Ishikawa (cell line): Measurements from ENCODE around the gene SLCO1A2.

Experiments
- CEBPB ChIP-seq: IDR thresholded peaks from 2 replicates; pipeline ENCODE4 v1.6.1; 2012
- CREB1 ChIP-seq: IDR thresholded peaks from 2 replicates; pipeline ENCODE4 v1.6.1; 2012; ENCODE audit warnings: low read depth
- EGR1 ChIP-seq: IDR thresholded peaks from 2 replicates; pipeline ENCODE4 v1.6.1; 2012
- EP300 ChIP-seq: IDR thresholded peaks from 2 replicates; pipeline ENCODE4 v1.6.1; 2012; ENCODE audit warnings: borderline replicate concordance
- FOXM1 ChIP-seq: IDR thresholded peaks from 2 replicates; pipeline ENCODE4 v1.6.1; 2012; ENCODE audit warnings: low read depth, borderline replicate concordance
- NFIC ChIP-seq: IDR thresholded peaks from 2 replicates; pipeline ENCODE4 v1.6.1; 2012
- RAD21 ChIP-seq: IDR thresholded peaks from 2 replicates; pipeline ENCODE4 v1.6.1; 2012; ENCODE audit warnings: low read depth
- TAF1 ChIP-seq: IDR thresholded peaks from 2 replicates; pipeline ENCODE4 v1.6.1; 2012; ENCODE audit warnings: low read depth, mild to moderate bottlenecking
- TCF12 ChIP-seq: IDR thresholded peaks from 2 replicates; pipeline ENCODE4 v1.6.1; 2012; ENCODE audit warnings: low read depth
- TEAD4 ChIP-seq: IDR thresholded peaks from 2 replicates; pipeline ENCODE4 v1.6.1; 2012
- YY1 ChIP-seq: IDR thresholded peaks from 2 replicates; pipeline ENCODE4 v1.6.1; 2012; ENCODE audit warnings: low read depth
- ZBTB7A ChIP-seq: IDR thresholded peaks from 2 replicates; pipeline ENCODE4 v1.6.1; 2012; ENCODE audit warnings: low read depth
- TF ChIP-seq, protein P1 (sequence below): IDR thresholded peaks from 2 replicates; pipeline ENCODE4 v1.6.1; 2012
- TF ChIP-seq, protein P2 (sequence below): IDR thresholded peaks from 2 replicates; pipeline ENCODE4 v1.6.1; 2012
- TF ChIP-seq, protein P3 (sequence below): IDR thresholded peaks from 2 replicates; pipeline ENCODE4 v1.6.1; 2012; ENCODE audit warnings: low read depth, mild to moderate bottlenecking

SLCO1A2 gene

DNA sequence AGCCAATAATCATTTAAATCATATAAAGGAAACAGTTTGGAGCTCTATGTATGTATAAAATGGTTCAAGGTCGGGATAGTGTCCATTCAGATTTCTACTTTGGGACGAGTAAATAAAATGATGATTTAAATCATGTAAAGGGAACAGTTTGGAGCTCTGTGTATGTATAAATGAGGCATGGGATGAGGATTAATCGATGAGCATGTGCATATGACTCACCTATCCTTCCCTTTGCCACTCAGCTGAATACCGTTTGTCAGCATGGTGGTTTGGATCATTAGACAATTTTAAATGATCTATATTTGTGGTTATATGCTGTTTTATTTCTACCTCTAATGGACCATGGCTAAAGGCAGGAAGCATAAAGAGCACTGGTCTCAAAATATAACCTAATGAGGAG, 7.1 kb upstream of the SLCO1A2 start:
- TF ChIP-seq ZBTB7A, result no peak
- TF ChIP-seq NFIC, result no peak
- TF ChIP-seq, protein P1, sequence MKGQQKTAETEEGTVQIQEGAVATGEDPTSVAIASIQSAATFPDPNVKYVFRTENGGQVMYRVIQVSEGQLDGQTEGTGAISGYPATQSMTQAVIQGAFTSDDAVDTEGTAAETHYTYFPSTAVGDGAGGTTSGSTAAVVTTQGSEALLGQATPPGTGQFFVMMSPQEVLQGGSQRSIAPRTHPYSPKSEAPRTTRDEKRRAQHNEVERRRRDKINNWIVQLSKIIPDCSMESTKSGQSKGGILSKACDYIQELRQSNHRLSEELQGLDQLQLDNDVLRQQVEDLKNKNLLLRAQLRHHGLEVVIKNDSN, result no peak
- no peak for TF ChIP-seq CEBPB
- TF ChIP-seq RAD21, result no peak
- TF ChIP-seq FOXM1, result no peak
- no peak for TF ChIP-seq YY1
- TF ChIP-seq, protein P2, sequence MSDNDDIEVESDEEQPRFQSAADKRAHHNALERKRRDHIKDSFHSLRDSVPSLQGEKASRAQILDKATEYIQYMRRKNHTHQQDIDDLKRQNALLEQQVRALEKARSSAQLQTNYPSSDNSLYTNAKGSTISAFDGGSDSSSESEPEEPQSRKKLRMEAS, result no peak
- TF ChIP-seq EP300, result no peak

DNA sequence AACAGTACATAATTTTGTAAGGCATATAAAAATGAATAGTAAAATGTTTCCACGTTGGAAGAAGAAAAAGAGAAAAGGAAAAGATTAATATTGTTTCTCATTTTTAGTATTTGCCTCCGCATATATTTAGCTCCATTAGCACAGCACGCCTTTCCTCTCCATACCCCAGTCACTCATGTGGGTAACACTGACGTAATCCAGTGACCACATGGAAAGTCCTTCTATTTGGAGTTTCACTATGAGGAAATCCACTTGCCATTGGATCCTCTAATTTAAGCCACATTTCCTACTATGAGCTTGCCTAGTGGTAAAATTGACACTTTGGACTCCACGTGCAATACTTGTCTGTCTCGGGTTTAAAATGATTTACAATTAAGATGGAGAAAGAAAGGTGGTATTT, 5.7 kb upstream of the SLCO1A2 start:
- TF ChIP-seq CREB1 (no peak), TEAD4 (no peak), FOXM1 (no peak), TCF12 (no peak), YY1 (no peak)
- TF ChIP-seq, protein P2, result no peak

DNA sequence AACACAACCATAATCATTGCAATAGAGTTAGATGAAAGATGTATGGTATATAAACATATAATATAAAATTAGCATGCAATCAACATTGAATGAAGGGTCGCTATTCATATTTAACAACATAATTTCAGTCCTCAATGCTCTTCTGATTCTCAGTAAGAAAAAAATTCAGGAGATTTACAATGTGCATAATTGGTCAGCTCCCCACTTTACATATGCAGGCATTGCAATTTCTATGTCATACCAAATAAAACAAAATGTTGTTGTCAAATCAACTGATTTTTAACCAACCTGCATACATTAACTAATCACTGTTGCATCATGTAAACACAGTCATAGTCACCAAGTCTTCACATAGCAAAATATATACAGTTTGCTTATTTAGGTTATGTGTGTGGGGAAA, 5.2 kb upstream of the SLCO1A2 start:
- TF ChIP-seq TCF12, result no peak
- TF ChIP-seq, protein P1, result no peak
- no peak for TF ChIP-seq ZBTB7A
- no peak for TF ChIP-seq EGR1
- no peak for TF ChIP-seq CEBPB
- TF ChIP-seq, protein P2, result no peak
- no peak for TF ChIP-seq TEAD4
- no peak for TF ChIP-seq CREB1
- TF ChIP-seq TAF1, result no peak
- TF ChIP-seq, protein P3, sequence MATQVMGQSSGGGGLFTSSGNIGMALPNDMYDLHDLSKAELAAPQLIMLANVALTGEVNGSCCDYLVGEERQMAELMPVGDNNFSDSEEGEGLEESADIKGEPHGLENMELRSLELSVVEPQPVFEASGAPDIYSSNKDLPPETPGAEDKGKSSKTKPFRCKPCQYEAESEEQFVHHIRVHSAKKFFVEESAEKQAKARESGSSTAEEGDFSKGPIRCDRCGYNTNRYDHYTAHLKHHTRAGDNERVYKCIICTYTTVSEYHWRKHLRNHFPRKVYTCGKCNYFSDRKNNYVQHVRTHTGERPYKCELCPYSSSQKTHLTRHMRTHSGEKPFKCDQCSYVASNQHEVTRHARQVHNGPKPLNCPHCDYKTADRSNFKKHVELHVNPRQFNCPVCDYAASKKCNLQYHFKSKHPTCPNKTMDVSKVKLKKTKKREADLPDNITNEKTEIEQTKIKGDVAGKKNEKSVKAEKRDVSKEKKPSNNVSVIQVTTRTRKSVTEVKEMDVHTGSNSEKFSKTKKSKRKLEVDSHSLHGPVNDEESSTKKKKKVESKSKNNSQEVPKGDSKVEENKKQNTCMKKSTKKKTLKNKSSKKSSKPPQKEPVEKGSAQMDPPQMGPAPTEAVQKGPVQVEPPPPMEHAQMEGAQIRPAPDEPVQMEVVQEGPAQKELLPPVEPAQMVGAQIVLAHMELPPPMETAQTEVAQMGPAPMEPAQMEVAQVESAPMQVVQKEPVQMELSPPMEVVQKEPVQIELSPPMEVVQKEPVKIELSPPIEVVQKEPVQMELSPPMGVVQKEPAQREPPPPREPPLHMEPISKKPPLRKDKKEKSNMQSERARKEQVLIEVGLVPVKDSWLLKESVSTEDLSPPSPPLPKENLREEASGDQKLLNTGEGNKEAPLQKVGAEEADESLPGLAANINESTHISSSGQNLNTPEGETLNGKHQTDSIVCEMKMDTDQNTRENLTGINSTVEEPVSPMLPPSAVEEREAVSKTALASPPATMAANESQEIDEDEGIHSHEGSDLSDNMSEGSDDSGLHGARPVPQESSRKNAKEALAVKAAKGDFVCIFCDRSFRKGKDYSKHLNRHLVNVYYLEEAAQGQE, result no peak
- no peak for TF ChIP-seq NFIC
- TF ChIP-seq RAD21, result no peak
- TF ChIP-seq EP300, result no peak
- no peak for TF ChIP-seq FOXM1
- no peak for TF ChIP-seq YY1

DNA sequence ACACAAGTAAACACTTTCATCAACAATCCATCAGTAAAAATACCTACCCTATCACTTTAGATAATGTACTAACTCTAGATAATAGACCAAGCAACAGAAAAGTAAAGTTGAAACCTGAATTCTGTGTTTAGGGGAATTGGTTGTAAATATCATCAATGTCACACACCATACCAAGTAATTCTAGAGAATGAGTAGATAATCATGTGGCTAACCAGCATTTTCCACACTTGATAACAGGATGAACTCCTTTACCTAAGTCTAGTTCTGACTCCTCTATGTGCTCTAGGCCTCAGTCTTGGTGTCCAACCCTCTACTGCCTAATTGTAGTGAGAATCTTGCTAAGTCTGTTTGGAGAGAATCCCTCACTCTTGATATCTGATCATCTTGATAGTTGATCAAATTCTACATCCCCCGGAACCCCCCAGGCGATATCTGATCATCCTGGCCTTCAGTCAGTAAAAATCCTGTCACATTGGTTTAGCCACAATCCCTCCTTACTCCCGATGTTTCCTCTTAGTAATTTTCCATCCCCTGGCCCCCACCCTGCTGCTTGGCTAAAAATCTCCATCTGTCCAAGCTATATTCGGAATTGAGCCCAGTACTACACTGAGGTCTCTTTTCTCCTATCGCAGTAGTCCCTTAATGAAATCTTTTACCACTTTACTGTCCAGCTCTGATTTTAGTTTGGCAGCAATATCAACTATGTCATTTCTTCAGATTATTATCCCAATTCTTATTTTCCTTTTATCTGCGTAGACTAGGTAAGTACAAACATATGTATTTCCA, 3.4 kb upstream of the SLCO1A2 start:
- no peak for TF ChIP-seq TCF12
- TF ChIP-seq TAF1, result no peak
- no peak for TF ChIP-seq NFIC
- TF ChIP-seq, protein P2, result no peak
- no peak for TF ChIP-seq ZBTB7A
- TF ChIP-seq, protein P1, result no peak
- TF ChIP-seq, protein P3, result no peak
- no peak for TF ChIP-seq CREB1
- TF ChIP-seq TEAD4, result no peak
- TF ChIP-seq EGR1, result no peak
- no peak for TF ChIP-seq RAD21
- TF ChIP-seq FOXM1, result no peak

DNA sequence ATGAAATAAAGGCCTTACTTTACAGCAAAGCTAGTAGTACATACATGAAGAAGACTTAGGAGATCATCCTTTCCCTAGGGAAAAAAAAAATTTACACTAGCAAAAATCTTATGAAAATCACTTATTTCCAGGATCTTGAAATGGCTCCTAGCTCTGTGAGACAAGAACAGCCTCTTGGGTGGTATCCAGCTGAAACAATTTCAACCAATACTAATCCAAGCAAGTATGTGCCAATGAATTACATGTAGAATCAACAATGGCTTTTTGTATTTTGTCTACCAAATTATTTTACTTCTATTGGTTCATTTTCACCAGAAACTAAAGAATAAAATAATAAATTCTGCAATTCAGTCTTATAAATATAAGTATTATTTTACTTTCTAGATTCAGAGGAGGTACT, 2.7 kb upstream of the SLCO1A2 start:
- TF ChIP-seq EP300 (no peak), CEBPB (no peak), RAD21 (no peak)
